Vagina (tissue), 2 donors: ENCODE results near the gene EMC8.

Source experiments
- POLR2A ChIP-seq, 2 donors: fragments of 450-650 bp; IDR thresholded peaks; one replicate each; pipeline ENCODE4 v1.6.1; 2017; ENCODE audit warnings: antibody characterized with exemption in 2 of 2, mild to moderate bottlenecking in 2 of 2, moderate library complexity in 2 of 2
- TF ChIP-seq, protein P1 (sequence below), 3 experiments: fragments of 450-650 bp in 2 of 3; fragments of 200-600 bp in 1 of 3; sonication (generic) in 1 of 3; IDR thresholded peaks; one replicate each; pipeline ENCODE4 v1.5.1; 2017 to 2019; ENCODE audit warnings: antibody characterized with exemption in 3 of 3, mild to moderate bottlenecking in 2 of 3, moderate library complexity in 2 of 3

DNA sequence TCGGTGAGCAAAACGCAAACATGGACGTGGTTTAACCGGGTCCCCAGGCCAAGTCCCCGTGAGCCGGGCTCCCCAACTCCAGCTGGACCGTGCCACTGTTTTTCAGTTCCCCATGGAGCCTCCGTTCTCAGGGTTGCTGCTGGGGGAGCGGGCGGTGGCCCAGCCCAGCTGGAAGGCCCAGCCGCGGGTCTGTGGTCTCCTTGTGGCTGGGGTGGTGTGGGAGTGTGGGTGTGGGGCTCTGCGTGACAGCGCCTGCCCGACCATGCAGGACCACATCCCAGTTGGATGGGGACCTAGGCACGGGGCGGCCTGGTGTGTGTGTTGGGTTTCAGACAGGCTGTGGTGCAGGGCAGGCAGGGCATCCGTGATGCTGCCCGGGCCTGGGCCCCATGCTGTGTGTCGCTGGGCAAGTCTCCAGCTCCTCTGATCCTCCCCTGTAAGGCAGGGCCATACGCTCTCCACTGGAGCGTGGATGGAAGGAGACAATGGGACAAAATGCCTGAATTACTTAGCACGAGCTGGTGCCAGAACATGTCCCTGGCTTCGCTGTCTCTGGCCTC lies 40.4 kb upstream of the EMC8 start:
- no peak for TF ChIP-seq POLR2A (IDR thresholded peaks at IDR 0.05)
- TF ChIP-seq, protein P1, sequence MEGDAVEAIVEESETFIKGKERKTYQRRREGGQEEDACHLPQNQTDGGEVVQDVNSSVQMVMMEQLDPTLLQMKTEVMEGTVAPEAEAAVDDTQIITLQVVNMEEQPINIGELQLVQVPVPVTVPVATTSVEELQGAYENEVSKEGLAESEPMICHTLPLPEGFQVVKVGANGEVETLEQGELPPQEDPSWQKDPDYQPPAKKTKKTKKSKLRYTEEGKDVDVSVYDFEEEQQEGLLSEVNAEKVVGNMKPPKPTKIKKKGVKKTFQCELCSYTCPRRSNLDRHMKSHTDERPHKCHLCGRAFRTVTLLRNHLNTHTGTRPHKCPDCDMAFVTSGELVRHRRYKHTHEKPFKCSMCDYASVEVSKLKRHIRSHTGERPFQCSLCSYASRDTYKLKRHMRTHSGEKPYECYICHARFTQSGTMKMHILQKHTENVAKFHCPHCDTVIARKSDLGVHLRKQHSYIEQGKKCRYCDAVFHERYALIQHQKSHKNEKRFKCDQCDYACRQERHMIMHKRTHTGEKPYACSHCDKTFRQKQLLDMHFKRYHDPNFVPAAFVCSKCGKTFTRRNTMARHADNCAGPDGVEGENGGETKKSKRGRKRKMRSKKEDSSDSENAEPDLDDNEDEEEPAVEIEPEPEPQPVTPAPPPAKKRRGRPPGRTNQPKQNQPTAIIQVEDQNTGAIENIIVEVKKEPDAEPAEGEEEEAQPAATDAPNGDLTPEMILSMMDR (IDR thresholded peaks at IDR 0.05): no peak
